ENCODE measurements around the gene ARHGAP28.

ARHGAP28 gene

DNA sequence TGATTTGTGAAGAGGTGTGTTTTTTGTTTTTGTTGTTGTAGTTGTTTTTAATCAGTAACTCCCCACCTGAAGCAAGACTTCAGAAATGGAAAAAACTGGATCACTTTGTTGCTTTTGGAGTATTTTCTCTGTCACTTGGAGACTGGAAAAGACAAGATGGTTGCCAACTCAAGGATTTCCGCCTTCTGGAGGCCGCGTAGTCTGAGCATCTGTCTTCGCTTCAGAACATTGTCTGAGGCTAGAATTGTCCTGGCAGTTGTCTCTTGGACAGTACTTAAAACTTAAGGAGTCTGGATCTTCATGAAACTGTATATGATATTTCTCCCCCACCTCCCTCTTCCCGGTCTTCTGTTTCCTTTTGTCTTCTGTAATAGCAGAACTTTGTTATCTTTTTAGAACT lies 67.7 kb downstream of the ARHGAP28 start:
- TF ChIP-seq, protein P1, sequence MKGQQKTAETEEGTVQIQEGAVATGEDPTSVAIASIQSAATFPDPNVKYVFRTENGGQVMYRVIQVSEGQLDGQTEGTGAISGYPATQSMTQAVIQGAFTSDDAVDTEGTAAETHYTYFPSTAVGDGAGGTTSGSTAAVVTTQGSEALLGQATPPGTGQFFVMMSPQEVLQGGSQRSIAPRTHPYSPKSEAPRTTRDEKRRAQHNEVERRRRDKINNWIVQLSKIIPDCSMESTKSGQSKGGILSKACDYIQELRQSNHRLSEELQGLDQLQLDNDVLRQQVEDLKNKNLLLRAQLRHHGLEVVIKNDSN (IDR thresholded peaks at IDR 0.05): no peak
- no peak for TF ChIP-seq TEAD4 (IDR thresholded peaks at IDR 0.05)
- TF ChIP-seq CREB1 (IDR thresholded peaks at IDR 0.05; ENCODE audit: low read depth): no peak
- TF ChIP-seq EP300 (IDR thresholded peaks at IDR 0.05; ENCODE audit: borderline replicate concordance): no peak
- TF ChIP-seq FOXM1 (IDR thresholded peaks at IDR 0.05; ENCODE audit: borderline replicate concordance, low read depth): no peak
- no peak for TF ChIP-seq TAF1 (IDR thresholded peaks at IDR 0.05; ENCODE audit: low read depth)
- no peak for TF ChIP-seq ZBTB7A (IDR thresholded peaks at IDR 0.05; ENCODE audit: low read depth)
- TF ChIP-seq CEBPB (IDR thresholded peaks at IDR 0.05): no peak
- TF ChIP-seq TCF12 (IDR thresholded peaks at IDR 0.05; ENCODE audit: low read depth): no peak
- no peak for TF ChIP-seq EGR1 (IDR thresholded peaks at IDR 0.05)

DNA sequence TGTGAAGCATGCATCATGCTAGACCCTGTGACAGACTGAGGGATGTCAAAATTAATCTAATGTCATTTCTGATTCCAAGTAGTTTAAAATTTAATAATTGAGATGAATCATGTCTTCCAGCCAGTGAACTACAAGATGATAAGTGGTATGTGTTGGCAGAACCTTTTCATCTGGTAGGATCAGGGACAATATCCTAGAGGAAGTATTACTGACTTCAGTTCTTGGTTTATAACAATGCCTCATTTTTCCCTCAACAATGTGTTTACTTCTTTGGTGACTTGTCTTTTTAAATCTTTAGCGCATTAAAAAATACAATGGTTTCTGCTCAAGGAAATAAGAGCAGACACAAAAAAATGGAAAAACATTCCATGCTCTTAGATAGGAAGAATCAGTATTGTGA lies 69.4 kb downstream of the ARHGAP28 start:
- TF ChIP-seq TAF1 (IDR thresholded peaks at IDR 0.05; ENCODE audit: low read depth) (no peak), NFIC (IDR thresholded peaks at IDR 0.05) (no peak), RAD21 (IDR thresholded peaks at IDR 0.05; ENCODE audit: low read depth) (no peak), EP300 (IDR thresholded peaks at IDR 0.05; ENCODE audit: borderline replicate concordance) (no peak)

DNA sequence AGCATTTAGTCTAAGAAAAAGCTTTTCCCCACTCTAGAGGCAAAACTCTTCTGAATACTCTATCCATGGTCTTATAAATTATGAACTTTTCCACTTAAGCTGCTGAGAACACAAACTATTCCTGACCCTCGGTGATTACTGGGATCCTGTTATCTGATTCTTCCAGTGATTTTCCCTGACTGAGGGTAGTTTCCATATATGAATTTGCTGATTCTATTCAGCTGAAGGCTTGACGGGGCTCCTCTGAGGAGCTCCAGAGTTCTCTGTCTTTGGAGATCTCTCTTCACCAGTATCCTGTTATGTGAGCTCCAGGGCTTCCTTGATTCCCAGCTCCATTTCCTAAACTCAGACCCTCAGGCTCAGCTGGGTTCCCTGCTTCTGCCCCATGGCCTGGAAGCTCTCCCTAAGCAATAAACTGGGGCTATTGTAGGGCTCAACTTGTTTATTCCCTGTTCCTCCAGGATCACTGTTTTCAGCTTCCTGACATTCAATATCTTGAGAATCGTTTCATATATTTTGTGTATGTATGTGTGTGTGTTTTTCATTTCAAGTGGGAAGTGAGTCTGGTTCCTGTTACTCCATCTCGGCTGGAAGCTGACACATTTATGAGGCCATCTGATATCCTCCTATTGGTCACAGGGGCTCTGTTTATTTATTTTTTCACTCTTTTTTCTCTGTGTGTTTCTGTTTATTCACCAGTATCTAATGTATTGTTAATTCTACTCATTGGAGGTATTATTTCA lies 78.2 kb downstream of the ARHGAP28 start:
- TF ChIP-seq EGR1 (IDR thresholded peaks at IDR 0.05): no peak
- TF ChIP-seq NFIC (IDR thresholded peaks at IDR 0.05): no peak
- TF ChIP-seq, protein P2, sequence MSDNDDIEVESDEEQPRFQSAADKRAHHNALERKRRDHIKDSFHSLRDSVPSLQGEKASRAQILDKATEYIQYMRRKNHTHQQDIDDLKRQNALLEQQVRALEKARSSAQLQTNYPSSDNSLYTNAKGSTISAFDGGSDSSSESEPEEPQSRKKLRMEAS (IDR thresholded peaks at IDR 0.05): no peak
- TF ChIP-seq YY1 (IDR thresholded peaks at IDR 0.05; ENCODE audit: low read depth): no peak
- no peak for TF ChIP-seq TEAD4 (IDR thresholded peaks at IDR 0.05)

DNA sequence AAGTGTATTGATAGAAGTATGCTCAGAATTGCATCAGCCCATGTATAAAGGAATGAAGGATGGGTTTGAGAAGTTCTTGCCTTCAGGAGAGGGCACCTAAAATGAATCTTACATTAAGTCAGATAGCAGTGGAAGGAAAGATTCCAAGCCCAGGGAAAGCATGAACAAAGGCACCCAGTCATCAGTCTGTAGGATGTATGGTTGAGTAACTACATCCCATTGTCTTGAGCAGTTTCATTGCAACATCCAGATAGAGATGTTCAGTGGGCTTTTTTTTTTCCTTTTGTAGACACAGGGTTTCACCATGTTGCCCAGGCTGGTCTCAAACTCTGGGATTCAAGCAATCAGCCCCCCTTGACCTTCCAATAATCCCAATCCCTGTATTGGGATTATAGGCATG lies 80.7 kb downstream of the ARHGAP28 start:
- no peak for TF ChIP-seq YY1 (IDR thresholded peaks at IDR 0.05; ENCODE audit: low read depth)
- TF ChIP-seq CREB1 (IDR thresholded peaks at IDR 0.05; ENCODE audit: low read depth): no peak
- TF ChIP-seq NFIC (IDR thresholded peaks at IDR 0.05): no peak
- TF ChIP-seq, protein P2 (IDR thresholded peaks at IDR 0.05): no peak
- TF ChIP-seq, protein P3, sequence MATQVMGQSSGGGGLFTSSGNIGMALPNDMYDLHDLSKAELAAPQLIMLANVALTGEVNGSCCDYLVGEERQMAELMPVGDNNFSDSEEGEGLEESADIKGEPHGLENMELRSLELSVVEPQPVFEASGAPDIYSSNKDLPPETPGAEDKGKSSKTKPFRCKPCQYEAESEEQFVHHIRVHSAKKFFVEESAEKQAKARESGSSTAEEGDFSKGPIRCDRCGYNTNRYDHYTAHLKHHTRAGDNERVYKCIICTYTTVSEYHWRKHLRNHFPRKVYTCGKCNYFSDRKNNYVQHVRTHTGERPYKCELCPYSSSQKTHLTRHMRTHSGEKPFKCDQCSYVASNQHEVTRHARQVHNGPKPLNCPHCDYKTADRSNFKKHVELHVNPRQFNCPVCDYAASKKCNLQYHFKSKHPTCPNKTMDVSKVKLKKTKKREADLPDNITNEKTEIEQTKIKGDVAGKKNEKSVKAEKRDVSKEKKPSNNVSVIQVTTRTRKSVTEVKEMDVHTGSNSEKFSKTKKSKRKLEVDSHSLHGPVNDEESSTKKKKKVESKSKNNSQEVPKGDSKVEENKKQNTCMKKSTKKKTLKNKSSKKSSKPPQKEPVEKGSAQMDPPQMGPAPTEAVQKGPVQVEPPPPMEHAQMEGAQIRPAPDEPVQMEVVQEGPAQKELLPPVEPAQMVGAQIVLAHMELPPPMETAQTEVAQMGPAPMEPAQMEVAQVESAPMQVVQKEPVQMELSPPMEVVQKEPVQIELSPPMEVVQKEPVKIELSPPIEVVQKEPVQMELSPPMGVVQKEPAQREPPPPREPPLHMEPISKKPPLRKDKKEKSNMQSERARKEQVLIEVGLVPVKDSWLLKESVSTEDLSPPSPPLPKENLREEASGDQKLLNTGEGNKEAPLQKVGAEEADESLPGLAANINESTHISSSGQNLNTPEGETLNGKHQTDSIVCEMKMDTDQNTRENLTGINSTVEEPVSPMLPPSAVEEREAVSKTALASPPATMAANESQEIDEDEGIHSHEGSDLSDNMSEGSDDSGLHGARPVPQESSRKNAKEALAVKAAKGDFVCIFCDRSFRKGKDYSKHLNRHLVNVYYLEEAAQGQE (IDR thresholded peaks at IDR 0.05; ENCODE audit: low read depth): no peak
- no peak for TF ChIP-seq TAF1 (IDR thresholded peaks at IDR 0.05; ENCODE audit: low read depth)
- no peak for TF ChIP-seq TCF12 (IDR thresholded peaks at IDR 0.05; ENCODE audit: low read depth)
- TF ChIP-seq EP300 (IDR thresholded peaks at IDR 0.05; ENCODE audit: borderline replicate concordance): no peak
- TF ChIP-seq ZBTB7A (IDR thresholded peaks at IDR 0.05; ENCODE audit: low read depth): no peak

DNA sequence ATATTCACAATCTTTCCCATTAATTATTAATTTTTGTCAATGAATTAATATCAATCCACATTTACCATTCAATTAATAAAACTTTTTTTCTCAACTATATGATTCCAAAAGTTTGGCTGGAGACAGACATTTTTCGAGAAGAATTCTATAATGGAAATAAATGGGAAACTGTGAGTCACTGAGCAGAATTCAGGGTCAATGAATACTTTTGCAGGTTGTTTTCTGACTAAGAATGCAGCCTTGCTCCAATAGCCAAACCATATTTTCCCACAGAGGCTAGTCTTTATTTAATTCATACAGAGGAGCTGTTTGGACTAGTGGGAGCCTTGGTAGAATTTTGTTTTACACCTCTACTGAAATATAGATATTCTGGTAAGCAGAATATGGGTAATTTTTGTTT lies 82.3 kb downstream of the ARHGAP28 start:
- TF ChIP-seq EP300 (IDR thresholded peaks at IDR 0.05; ENCODE audit: borderline replicate concordance) (no peak), CREB1 (IDR thresholded peaks at IDR 0.05; ENCODE audit: low read depth) (no peak), ZBTB7A (IDR thresholded peaks at IDR 0.05; ENCODE audit: low read depth) (no peak), EGR1 (IDR thresholded peaks at IDR 0.05) (no peak), TCF12 (IDR thresholded peaks at IDR 0.05; ENCODE audit: low read depth) (no peak), RAD21 (IDR thresholded peaks at IDR 0.05; ENCODE audit: low read depth) (no peak), FOXM1 (IDR thresholded peaks at IDR 0.05; ENCODE audit: borderline replicate concordance, low read depth) (no peak), TAF1 (IDR thresholded peaks at IDR 0.05; ENCODE audit: low read depth) (no peak), YY1 (IDR thresholded peaks at IDR 0.05; ENCODE audit: low read depth) (no peak), NFIC (IDR thresholded peaks at IDR 0.05) (no peak)
- TF ChIP-seq, protein P3 (IDR thresholded peaks at IDR 0.05; ENCODE audit: low read depth): no peak
- TF ChIP-seq, protein P2 (IDR thresholded peaks at IDR 0.05): no peak
- TF ChIP-seq, protein P1 (IDR thresholded peaks at IDR 0.05): no peak

DNA sequence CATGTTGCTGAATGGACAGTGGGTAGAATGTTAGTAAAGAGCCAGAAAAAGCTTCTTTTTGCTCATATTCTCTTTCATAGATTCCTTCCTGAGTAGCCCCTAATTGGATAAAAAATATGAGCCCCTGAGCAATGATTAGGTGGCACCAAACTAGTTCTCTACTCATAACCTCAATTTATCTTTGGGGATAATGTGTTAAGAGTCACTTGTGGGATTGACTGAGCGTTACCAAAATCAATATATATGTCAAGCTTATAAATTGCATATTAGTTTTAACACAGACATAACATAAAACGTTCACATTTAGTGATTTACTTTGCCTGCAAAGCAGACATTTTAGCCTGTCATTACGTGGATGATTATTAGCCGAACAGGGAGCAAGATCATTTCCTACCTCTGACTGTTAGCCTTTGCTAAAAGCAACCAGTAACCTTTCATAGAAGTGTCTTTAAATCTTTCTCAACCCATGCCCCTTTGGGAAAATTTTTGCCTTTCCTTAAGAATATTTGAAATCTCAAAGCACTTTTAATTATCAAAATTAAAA lies 85.4 kb downstream of the ARHGAP28 start:
- TF ChIP-seq EP300 (IDR thresholded peaks at IDR 0.05; ENCODE audit: borderline replicate concordance) (no peak), RAD21 (IDR thresholded peaks at IDR 0.05; ENCODE audit: low read depth) (no peak), TEAD4 (IDR thresholded peaks at IDR 0.05) (no peak), ZBTB7A (IDR thresholded peaks at IDR 0.05; ENCODE audit: low read depth) (no peak), EGR1 (IDR thresholded peaks at IDR 0.05) (no peak)
- TF ChIP-seq, protein P3 (IDR thresholded peaks at IDR 0.05; ENCODE audit: low read depth): no peak
- TF ChIP-seq, protein P1 (IDR thresholded peaks at IDR 0.05): no peak
